DMS 273 (cell line): ENCODE measurements around the gene RNASE12.
A peak's percentile ranks its signal among the peaks of the same experiment; 100 is the strongest.
"Not testable (repeated sequence)": the region's sequence is repeated elsewhere in the genome, so short reads cannot be mapped to it uniquely, and the experiment has no call there.

Experiments used
- DNase-seq: peaks from one replicate; lab custom pipeline; 2025; ENCODE audit not compliant: unreplicated experiment; lab: John Stamatoyannopoulos, UW

RNASE12 gene

GRCh38 chr14:20591235-20591634, at the start of gene RNASE12:
Gene RNASE12 (minus strand): TSS chr14:20591376. CDS start chr14:20590723, 653 bp downstream.
- DNase-seq: no peak

- peak; percentile 96 for DNase-seq
Observed at GRCh38 chr14:20632831-20633691, 41.9 kb upstream of the RNASE12 start.

- peak; percentile 80 for DNase-seq
Observed at GRCh38 chr14:20632448-20632830, 41.3 kb upstream of the RNASE12 start.

GRCh38 chr14:20631880-20632389, 40.8 kb upstream of the RNASE12 start:
- DNase-seq: peak; percentile 70

- DNase-seq: peak; percentile 89
Observed at GRCh38 chr14:20631023-20631879, 40.1 kb upstream of the RNASE12 start.

- peak; percentile 90 for DNase-seq
Observed at GRCh38 chr14:20630340-20631022, 39.3 kb upstream of the RNASE12 start.

GRCh38 chr14:20628063-20628854, 37.1 kb upstream of the RNASE12 start:
- DNase-seq: no peak

GRCh38 chr14:20627346-20628027, 36.3 kb upstream of the RNASE12 start:
- DNase-seq: no peak

- no peak for DNase-seq
Observed at GRCh38 chr14:20626274-20626673, 35.1 kb upstream of the RNASE12 start.

- DNase-seq: peak; percentile 90
Observed at GRCh38 chr14:20624495-20625070, 33.4 kb upstream of the RNASE12 start.

GRCh38 chr14:20623798-20624197, 32.6 kb upstream of the RNASE12 start:
- DNase-seq: no peak

GRCh38 chr14:20622816-20623291, 31.7 kb upstream of the RNASE12 start:
- no peak for DNase-seq

- DNase-seq: no peak
Observed at GRCh38 chr14:20620798-20621478, 29.8 kb upstream of the RNASE12 start.

GRCh38 chr14:20619688-20620087, 28.5 kb upstream of the RNASE12 start:
- not testable (repeated sequence) for DNase-seq

GRCh38 chr14:20618271-20618749, 27.1 kb upstream of the RNASE12 start:
- no peak for DNase-seq

GRCh38 chr14:20617138-20618003, 26.2 kb upstream of the RNASE12 start:
- no peak for DNase-seq

GRCh38 chr14:20615996-20616395, 24.8 kb upstream of the RNASE12 start:
- no peak for DNase-seq
